Psoas muscle (tissue), 8 donors: ENCODE data around the gene MAMLD1. TPM values are rescaled to one million over a fixed set of nuclear protein-coding genes. Genes with fewer than 3 reads are reported as not detected.

Experiments used
- ATAC-seq, 4 donors: fragments of 200-7000 bp; cut with Tn5 transposase; one replicate each; pipeline ENCODE4 v1.9.1; 2020; ENCODE audit warnings: moderate library complexity in 3 of 4, mild to moderate bottlenecking in 2 of 4
- DNase-seq, 2 donors: peaks; one replicate each; pipeline ENCODE4 v3.0.0-alpha.2; 2020
- H3K27ac ChIP-seq: fragments of 200-600 bp; one replicate; pipeline ENCODE4 v1.8.0; 2022
- H3K27me3 ChIP-seq, 3 donors: fragments of 200-600 bp in 1 of 3; one replicate each; pipeline versions ENCODE4 v1.6.1 to v1.8.0; 2013 to 2022; ENCODE audit warnings: low read length in 2 of 3, mild to moderate bottlenecking in 2 of 3, moderate library complexity in 1 of 3; ENCODE audit not compliant: insufficient read depth in 3 of 3
- H3K36me3 ChIP-seq, 2 donors: fragments of 200-600 bp in 1 of 2; one replicate each; pipeline versions ENCODE4 v1.6.1 to v1.8.0; 2013 to 2022; ENCODE audit warnings: low read depth in 1 of 2, mild to moderate bottlenecking in 1 of 2, moderate library complexity in 1 of 2; ENCODE audit not compliant: insufficient read depth in 1 of 2
- H3K4me1 ChIP-seq: fragments of 200-600 bp; one replicate; pipeline ENCODE4 v1.8.0; 2022
- H3K4me3 ChIP-seq: fragments of 200-600 bp; one replicate; pipeline ENCODE4 v1.8.0; 2022; ENCODE audit warnings: mild to moderate bottlenecking
- H3K9me3 ChIP-seq: fragments of 200-600 bp; one replicate; pipeline ENCODE4 v1.8.0; 2022
- WGBS, 3 donors: extraction: QIAGEN DNeasy Blood & Tissue Kit; methylation state at CpG; one replicate each; pipeline versions ENCODE4 v1.1.6 to v1.1.7; 2013; 5-methylcytosine and 5-hydroxymethylcytosine counted together
- intact Hi-C, 2 donors: fragments of 100-400 bp; cut with DNase I; formaldehyde crosslinking; loops; one replicate each; pipeline versions ENCODE4 v1.11.0 to v1.14.2; 2022
- polyA plus RNA-seq, 3 donors: library from polyadenylated mRNA; stranded (reverse); fragments of 200-250 nt; gene quantifications; one replicate each; pipeline ENCODE4 v1.2.3, GENCODE V29; 2013
- total RNA-seq, 4 donors: library from RNA; stranded (reverse); fragmentation: NEBNext Ultra II Directional in 2 of 4; extraction: Animal tissue kit (Norgen Biotek cat#: 25700) in 2 of 4; gene quantifications; one replicate each; pipeline versions ENCODE4 v1.2.1 to v1.2.4, GENCODE V29; 2021 to 2023
- TF ChIP-seq, protein P1 (sequence below): fragments of 200-600 bp; IDR thresholded peaks from one replicate; pipeline ENCODE4 v1.8.0; 2022; ENCODE audit warnings: antibody characterized with exemption
- donor health status: healthy with polysubstance abuse.
- donor health status: DM: no; HTN: no; CAD: no; lungs with moderate emphysema.
- donor health status: Bipolar disorder and iron deficiency.
- donor health status: healthy.
- donor health status: DM: yes; HTN: yes; CAD: no.
- donor health status: DM: no; HTN: no; CAD: no.
- donor health status: DM: no; HTN: no; CAD: no.
- donor health status: DM: yes; HTN: yes; CAD: no.

MAMLD1 gene
- total and polyA plus RNA-seq, 7 donors = 1.3 to 4.5 (median 2.2) TPM

DNA sequence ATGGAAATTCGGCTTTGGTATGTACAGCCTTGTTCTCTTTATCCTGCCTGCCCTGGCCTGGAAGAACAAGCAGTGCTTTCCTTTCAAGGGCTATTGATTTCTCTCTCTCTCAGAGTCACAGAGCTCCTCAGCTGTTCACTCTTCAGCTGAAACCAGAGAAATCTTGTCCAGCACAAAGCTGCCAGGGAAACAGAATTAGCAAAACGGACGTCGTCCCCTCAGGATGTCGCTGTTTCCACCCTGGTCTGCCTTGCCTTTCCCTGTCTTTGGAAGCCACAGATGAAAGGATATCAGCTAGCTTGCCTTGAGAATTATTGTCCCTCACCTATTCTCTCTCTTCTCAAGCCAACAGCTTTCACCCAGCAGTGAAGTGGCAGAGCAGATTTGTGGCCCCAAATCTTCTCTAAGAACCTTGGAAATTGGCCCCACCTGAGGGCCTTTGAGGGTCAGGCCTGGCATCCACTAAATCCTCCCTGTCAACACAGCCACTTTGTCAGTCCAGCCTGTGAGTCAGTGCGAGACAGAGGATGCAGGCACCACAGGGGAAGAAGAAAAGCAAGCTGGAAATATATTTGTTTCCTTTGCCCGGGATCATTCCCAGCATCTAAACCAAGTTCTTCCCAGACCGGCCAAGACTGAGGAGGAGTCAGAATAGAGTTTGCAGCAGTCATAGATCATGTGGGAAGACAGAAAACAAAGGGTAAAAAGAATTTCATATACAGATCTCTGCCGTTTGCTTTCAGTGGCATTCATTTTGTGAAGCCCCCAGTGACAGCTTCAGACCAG is 141.5 kb downstream of the MAMLD1 start:
- no peaks in the 10 kb centered on the region for H3K36me3 ChIP-seq
- H3K4me3 ChIP-seq = no peak overlapping the region
- ATAC-seq (no peak), DNase-seq (no peak)
- H3K27ac ChIP-seq = no peak overlapping the region
- intact Hi-C loops = no loop called here
- H3K9me3 ChIP-seq = no peaks in the 10 kb centered on the region
- TF ChIP-seq, protein P1, sequence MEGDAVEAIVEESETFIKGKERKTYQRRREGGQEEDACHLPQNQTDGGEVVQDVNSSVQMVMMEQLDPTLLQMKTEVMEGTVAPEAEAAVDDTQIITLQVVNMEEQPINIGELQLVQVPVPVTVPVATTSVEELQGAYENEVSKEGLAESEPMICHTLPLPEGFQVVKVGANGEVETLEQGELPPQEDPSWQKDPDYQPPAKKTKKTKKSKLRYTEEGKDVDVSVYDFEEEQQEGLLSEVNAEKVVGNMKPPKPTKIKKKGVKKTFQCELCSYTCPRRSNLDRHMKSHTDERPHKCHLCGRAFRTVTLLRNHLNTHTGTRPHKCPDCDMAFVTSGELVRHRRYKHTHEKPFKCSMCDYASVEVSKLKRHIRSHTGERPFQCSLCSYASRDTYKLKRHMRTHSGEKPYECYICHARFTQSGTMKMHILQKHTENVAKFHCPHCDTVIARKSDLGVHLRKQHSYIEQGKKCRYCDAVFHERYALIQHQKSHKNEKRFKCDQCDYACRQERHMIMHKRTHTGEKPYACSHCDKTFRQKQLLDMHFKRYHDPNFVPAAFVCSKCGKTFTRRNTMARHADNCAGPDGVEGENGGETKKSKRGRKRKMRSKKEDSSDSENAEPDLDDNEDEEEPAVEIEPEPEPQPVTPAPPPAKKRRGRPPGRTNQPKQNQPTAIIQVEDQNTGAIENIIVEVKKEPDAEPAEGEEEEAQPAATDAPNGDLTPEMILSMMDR = no peak
- no peaks in the 10 kb centered on the region for H3K27me3 ChIP-seq
- no peaks in the 10 kb centered on the region for H3K4me1 ChIP-seq
- WGBS, 3 donors = 45 to 67% (median 50%) methylated on average over 9 of the region's 9 CpGs

GRCh38 chrX:150506020-150506419 is 142.9 kb downstream of the MAMLD1 start:
- H3K36me3 ChIP-seq = no peaks in the 10 kb centered on the region
- H3K27ac ChIP-seq = no peak overlapping the region
- no peaks in the 10 kb centered on the region for H3K4me1 ChIP-seq
- 52 to 76% (median 63%) methylated on average over 2 of the region's 2 CpGs for WGBS, 3 donors
- DNase-seq = no peak
- TF ChIP-seq, protein P1 = no peak
- no peaks in the 10 kb centered on the region for H3K27me3 ChIP-seq
- intact Hi-C loops = no loop called here
- H3K4me3 ChIP-seq = no peak overlapping the region
- no peaks in the 10 kb centered on the region for H3K9me3 ChIP-seq
- no peak for ATAC-seq

DNA sequence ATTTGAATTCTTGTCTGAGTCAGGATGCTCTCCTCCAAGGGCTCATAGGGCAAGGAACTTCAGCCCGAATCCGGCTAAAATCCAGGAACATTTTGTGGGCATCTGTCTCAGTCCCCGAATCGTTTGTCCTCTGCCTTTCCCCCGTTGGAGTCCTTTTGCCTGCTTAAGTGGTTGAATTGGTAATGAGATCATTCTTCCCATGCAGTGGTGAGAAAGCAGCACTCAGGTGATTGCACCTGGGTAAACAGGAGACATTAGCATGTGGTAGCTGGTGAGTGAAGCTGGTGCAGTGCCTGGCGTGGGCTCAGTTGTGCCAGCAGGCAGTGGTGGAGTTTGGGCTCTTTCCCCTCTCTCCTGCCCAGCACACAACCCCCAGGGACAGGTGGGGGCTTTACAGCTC is 143.4 kb downstream of the MAMLD1 start:
- H3K36me3 ChIP-seq = no peaks in the 10 kb centered on the region
- H3K4me1 ChIP-seq = no peaks in the 10 kb centered on the region
- H3K4me3 ChIP-seq = no peak overlapping the region
- no peaks in the 10 kb centered on the region for H3K27me3 ChIP-seq
- ATAC-seq = no peak
- no peaks in the 10 kb centered on the region for H3K9me3 ChIP-seq
- peak overlapping the region; percentile 41 for H3K27ac ChIP-seq
- intact Hi-C loops = no loop called here
- TF ChIP-seq, protein P1 = no peak
- DNase-seq = no peak
- WGBS, 3 donors = 44 to 69% (median 59%) methylated on average over 6 of the region's 6 CpGs

GRCh38 chrX:150507251-150507856 is 144.2 kb downstream of the MAMLD1 start:
- TF ChIP-seq, protein P1 = no peak
- Histone ChIP-seq H3K9me3 (no peaks in the 10 kb centered on the region), H3K36me3 (no peaks in the 10 kb centered on the region), H3K27ac (no peak overlapping the region), H3K4me1 (no peaks in the 10 kb centered on the region), H3K4me3 (no peak overlapping the region), H3K27me3 (no peaks in the 10 kb centered on the region)
- DNase-seq (no peak), ATAC-seq (no peak)
- 38 to 63% (median 44%) methylated on average over 13 to 19 of the region's 19 CpGs for WGBS, 3 donors
- intact Hi-C loops = no loop called here
